NCI-H1930 (cell line): ENCODE data around the gene FUT2.

Experiments used
- DNase-seq, 2 experiments: peaks; one replicate each; lab custom pipeline; 2025; lab: John Stamatoyannopoulos, UW

Gene FUT2

DNA sequence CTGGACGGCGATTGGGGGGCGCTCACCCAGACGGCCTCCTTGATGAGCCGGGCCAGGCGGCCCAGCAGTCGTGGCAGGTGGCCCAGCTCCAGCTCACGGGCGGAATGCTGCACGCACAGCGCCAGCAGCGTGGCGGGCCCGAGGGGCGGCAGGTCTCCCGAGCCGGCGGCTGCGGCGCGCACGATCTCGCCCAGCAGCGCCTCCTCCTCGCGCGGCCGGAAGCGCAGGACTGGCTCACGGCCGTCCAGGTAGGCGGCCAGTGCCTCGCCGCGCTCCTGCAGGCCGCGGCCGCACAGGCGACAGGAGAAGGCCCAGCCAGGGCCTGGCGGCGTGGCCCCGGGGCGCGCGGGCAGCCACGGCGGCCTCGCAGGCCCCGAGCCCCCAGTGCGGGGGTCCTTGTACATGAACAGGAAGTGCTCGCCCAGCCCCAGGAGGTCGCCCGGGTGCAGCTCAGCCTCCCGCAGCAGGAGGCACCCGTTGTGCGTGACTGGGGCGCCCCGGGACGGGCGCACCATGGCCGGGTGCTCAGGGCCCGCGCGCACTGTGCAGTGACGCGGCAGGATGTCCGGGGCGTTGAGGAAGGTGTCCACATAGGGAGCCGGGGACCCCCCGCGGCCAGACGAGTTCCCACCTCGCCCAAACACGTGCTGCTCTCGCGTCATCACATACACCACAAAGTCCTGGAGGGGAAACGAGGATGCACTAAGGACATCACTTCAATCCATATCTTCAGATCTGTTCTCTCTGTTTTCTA lies 33.3 kb downstream of the FUT2 start:
- no peak for DNase-seq

DNA sequence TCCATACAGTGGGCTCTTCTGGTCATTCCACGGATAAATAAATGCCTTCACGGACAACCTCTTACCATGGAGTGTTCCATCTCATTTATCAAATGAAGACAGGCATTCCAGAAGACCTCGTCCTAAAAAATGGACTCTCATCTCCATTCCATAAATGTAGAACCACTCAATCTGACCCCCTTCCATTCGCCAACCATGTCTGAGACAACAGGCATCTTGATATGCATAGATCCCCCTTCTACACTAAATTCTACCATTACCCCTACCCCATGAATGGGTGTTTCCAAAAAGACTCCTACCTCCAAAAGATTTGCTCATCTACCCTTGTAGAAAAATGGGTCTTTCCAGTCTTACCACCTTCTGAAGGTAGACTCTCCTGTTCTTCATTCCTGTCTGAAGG lies 35.7 kb downstream of the FUT2 start:
- DNase-seq: no peak

DNA sequence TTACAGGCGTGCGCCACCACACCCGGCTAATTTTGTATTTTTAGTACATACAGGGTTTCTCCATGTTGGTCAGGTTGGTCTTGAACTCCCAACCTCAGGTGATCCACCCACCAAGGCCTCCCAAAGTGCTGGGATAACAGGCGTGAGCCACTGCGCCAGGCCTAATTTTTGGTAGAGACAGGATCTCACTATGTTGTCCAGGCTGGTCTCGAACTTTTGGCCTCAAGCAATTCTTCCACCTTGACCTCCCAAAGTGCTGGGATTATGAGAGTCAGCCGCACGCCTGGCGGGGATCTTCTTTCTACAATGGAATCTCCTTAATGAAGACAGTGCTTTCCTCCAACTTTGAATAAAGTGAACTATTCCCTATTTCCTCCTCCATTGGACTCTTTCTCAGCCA lies 38.9 kb downstream of the FUT2 start:
- no peak for DNase-seq

GRCh38 chr19:48735031-48735615 lies 39.4 kb downstream of the FUT2 start:
- DNase-seq: peak; percentile 67 to 84

- DNase-seq: peak in 1 of 2 experiments; percentile 18
Observed at GRCh38 chr19:48737360-48737998, 41.7 kb downstream of the FUT2 start.

DNA sequence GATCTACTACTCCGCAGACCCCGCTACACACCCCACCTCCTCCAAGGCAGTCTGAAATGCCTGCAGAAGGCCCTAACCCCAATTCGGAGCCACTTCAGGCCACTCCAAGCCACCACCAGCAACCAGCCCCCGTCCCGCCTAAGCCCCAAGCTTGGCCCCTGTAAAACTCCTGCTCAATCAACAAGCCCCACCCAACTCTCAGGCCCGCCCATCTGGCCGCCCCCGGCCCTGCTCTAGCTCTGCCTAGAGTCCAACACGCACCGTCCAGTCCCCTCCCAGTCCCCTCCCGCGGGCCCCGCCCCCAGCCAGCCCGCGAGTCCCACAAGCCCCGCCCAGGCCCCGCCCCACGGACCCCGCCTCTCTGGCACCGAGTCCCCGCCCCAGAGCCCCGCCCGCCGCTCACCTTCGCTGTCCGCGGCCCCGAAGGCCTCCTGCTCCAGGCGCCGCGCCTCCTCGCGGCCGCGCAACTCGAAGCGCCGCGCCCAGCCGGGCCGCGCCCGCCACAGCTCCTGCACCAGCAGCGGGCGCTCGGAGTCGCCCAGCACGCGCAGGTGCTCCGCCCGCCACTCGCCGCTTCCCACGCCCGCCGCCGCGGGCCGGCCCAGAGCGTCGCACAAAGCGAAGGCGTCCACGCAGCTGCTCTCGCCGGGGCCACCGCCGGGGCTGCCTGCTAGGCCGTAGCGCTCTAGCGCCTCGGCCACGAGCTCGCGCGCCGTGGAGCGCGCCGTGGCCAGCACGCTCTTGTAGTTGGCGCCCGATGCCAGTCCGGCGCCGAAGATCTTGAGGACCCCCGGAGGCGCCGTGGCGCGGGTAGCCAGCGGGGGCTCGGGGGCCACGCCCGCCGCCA lies 43.0 kb downstream of the FUT2 start:
- peak; percentile 92 to 97 for DNase-seq

DNA sequence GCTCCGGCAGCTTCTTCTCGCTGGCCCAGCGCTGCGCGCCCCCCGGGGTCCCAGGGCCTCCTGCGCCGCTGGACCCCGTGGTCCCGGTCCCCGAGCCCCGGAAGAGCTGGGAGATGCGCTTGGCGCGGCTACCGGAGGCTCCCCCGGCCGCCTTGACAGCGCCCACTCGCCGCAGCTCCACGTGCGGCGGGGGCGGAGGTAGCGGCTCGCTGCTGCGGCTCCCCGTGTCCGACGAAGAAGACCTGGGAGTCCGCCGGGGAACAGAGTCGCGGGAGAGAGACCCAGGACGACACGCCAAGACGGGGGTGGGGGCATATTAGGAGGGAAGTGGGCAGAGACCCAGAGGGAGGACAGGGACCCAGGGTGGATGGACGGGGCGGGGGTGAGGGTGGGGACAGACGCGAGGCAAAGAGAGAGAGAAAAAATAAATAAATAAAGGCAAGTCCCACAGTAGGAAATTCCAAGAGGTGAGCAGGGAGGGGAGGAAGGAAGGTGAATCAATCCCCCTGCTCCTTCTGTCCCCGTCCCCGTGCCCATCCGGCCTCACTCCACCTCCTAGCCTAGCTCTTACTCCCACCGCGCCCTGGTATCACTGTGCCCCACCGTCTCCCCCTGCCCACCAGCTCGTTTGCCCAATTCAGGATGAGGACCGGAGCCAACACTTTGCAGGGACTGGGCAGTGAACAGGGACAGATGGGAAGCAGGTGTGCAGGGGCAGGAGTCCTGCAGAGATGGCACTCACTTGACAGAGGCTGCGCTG lies 43.8 kb downstream of the FUT2 start:
- DNase-seq: no peak

DNA sequence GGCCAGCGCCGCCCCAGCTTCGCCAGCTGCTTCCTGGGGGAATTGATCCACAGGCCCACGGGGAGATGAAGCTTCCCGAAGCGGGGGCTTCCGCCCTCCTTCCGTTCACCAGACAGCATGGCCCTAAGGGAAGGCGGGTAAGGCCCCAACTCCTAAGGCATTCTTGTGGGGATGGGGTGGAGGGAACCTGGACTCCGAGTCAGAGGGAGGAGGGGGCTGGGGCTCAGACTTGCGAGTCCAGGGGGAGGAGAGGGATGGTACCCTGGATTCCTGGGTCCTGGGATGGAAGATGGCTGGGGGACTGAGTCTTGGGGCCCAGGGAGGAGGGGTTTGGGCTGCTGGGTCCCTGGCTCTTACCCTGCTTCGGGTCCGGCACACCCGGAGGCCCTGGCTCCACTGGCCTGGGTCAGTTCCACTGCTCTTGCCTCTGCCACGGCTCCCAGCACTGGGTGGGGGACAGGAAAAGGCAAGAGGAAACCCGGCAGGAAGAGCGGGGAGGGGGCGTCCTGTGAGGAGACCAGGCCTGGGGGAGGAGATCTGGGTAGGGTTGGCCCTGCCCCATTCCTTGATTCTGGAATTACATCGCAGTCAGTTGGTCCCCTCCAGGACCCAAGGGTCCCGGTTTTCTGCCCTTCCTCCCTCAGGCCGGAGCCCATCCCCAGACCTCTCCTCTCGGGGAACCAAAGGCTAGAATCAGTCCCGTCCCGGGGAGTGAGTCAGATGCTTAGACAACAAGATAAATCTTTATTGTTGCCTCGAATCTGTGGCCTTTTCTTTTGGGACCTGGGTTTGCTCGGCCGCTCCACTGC lies 44.6 kb downstream of the FUT2 start, which contains the start of gene RASIP1:
Gene RASIP1 (minus strand): TSS at position 447 of the 809 bp plus-strand sequence. CDS start 328 bp downstream, at position 119.
- no peak for DNase-seq

DNA sequence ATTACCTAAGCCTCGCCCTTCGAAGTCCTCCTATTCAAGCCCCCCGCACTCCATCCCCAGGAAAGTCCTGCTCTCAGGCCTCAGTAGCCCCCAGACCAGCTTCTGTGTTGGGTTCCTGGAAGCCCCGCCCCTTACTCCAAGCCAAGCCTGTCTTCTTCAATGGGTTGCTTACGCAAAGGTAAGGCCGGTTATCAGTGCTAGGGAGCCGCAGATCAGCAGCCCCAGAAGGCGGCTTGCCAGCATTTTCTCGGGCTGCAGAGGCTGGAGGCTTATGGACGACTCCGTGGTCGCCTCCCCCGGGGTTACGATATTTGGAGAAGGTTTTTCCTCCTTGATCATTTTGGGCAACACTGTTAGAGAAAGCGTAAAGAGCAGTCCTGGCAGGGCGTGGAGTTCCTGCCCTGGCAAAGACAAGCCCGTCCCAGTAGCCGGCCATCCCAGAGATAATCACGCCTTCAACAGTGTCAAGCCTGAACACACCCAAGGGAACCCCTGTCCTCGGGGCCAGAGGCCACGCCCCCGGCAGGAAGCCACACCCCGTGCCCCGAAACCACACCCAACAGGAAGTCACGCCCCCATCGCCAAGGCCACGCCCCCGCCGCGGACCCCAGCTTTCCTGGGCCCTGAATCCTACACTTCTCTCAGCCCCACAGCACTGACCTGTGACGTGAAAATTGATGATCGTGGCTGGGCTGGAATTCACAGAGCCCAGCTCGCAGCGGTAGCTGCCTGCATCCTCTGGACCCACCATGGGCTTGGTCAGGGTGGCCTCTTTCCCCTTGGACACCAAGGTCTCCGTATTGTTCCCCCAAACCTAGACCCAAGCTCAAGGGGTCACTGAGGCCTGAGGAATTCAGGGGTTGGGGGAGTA lies 45.6 kb downstream of the FUT2 start:
- DNase-seq: peak in 1 of 2 experiments; percentile 37

- no peak for DNase-seq
Observed at GRCh38 chr19:48742096-48742495, 46.3 kb downstream of the FUT2 start.

- DNase-seq: peak; percentile 68 to 76
Observed at GRCh38 chr19:48745208-48745995, 49.6 kb downstream of the FUT2 start.

DNA sequence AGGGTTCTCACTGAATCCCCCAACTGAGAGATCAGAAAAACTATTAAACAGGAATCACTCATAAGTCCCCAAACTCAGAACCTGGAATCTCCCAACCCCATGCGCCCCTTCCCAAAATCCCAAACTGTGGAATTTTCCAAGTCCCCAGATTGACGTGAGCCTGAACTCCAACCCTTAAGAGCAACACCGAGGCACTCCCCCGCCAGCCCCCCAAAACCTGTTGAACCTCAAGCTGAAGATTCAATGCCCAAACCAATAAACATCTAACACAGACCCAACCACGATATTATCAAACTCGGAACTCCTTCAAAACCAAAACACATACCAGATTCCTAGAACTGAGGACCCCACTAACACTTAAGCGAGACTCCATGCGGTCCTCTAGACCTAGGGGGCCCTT lies 50.3 kb downstream of the FUT2 start:
- no peak for DNase-seq

- DNase-seq: peak; percentile 77 to 82
Observed at GRCh38 chr19:48746738-48747575, 51.2 kb downstream of the FUT2 start, which contains the start of gene IZUMO1. TSS of gene IZUMO1 (minus strand) at chr19:48746909. CDS start at chr19:48745859, 1,050 bp downstream.

DNA sequence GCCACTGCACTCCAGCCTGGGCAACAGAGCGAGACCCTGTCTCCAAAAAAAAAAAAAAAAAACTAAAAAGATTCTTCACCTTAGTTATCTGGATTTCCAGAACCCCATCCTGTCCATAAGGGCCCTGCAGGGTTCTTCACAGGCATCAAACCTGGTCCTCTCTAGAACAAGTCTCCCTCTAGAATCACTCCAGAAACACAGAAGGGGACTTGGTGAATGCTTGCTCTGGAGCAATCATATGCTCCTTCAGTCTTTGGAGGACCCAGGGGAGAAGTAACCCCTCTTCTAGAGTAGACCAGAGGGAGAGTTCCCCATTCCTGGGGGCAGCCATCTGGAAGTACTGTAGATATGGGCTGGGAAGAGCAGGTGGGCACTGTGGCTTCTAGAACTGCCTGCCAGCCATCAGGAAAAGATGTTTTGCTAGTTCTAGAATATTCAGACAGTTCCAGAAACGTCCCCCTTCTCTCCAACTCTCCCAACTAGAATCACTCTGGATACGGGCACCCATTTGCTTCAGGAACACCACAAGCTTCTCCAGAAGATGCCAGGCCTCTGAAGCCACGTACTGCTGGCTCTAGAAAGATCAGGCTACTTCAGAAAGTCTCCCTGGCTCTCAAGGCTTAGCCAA lies 53.9 kb downstream of the FUT2 start:
- DNase-seq: no peak

DNA sequence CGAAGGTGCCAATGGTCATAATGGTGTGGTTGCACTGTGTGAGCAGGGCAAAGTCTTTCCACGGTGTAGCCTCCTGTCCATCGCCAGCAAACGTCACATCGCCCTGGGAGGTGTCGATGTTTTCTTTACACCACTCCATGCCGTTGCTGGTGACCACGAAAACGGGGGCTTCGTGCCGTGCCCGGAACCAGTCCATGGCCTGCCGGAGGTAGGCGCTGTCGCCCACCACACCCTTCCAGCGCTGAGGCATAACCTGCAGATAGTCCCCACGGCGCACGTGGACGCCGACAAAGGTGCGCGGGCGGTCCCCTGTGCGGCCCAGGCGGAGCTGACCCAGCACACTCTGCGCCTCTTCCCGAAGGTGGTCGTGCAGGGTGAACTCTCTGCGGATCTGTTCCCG lies 54.6 kb downstream of the FUT2 start:
- no peak for DNase-seq

DNA sequence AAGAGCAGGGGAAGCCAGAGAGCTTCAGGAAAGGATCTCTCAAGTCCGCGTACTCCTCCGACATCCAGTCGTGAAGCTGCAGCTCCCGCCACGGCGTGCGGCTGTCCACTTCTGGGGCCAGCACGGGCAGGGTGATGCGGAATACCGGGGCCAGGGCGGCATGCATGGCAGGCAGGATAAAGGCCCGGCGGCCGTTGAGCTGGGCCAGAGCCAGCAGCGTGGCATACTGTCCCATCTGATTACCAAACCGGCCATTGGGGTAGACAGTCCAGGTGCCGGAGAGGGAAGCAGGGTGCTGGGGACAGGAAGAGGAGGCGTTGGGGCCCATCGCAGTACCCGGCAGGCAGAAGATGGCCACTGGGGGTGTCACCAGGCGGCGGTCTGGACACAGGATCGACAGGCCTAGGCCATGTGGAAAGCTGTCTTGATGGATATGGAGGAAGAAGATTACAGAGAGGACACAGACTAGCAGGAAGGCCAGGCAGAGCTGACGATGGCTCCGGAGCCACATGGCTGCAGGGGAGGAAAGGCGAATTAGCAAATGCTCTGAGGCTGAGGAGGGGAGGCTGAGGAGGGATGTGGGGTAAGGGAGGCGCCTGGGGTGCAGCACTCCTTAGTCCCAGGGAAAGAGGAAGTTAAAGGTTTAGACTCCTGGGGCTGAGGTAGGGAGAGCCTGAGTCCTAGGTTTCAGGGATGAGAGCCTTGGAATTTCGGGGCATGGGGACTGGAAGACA lies 55.2 kb downstream of the FUT2 start:
- DNase-seq: no peak
